ENCODE data around the gene SAMD15.
"Not testable (repeated sequence)": the region's sequence is repeated elsewhere in the genome, so short reads cannot be mapped to it uniquely, and the experiment has no call there.

Gene SAMD15

GRCh38 chr14:77376771-77377501, at the start of gene SAMD15, which contains the start of gene TMED8:
Gene SAMD15 (plus strand): TSS chr14:77377379. CDS start chr14:77377419, 40 bp downstream.
Gene TMED8 (minus strand): TSS chr14:77377094. CDS start chr14:77377053, 41 bp downstream.
- TF ChIP-seq MAX (IDR thresholded peaks at IDR 0.05; ENCODE audit: low read depth, low read length) (no peak; the same call in 1 of the 2 replicates), POLR2A (IDR thresholded peaks at IDR 0.05; ENCODE audit: extremely low read depth, insufficient read length) (peak; percentile 47)
- H3K4me3 ChIP-seq (ENCODE audit: low read depth, low read length) = peak within 1 kb of the TSS; percentile 81
- peak; percentile 87 for DNase-seq (ENCODE audit: low read depth)

DNA sequence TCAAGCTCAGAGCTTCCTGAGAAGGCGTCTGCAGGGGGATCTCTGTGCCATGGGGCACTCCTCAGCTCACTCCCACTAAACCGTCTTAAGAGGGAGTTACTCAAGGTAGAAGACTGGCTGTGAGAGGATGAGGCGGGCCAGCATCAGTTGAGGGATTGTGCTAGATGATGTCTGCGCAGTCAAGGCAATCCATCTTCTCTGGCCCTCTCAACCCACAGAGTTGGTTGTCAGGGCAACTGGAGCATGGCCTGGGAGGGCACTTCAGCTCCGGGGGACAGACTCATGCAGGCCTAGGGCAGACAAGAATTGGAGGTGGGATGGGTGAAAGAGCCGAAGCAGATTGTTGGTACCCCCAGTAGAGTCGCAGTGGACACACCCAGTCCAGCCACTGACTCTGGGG, 47.3 kb upstream of the SAMD15 start:
- no peak for TF ChIP-seq CTCF (IDR thresholded peaks at IDR 0.05; ENCODE audit: low read depth, low read length)
- no peak for TF ChIP-seq MYC (IDR thresholded peaks at IDR 0.05; ENCODE audit: low read depth, low read length)
- TF ChIP-seq POLR2A (IDR thresholded peaks at IDR 0.05; ENCODE audit: extremely low read depth, insufficient read length) = no peak
- TF ChIP-seq MAX (IDR thresholded peaks at IDR 0.05; ENCODE audit: low read depth, low read length) = no peak
- no peak for DNase-seq (ENCODE audit: low read depth)
- no peak overlapping the region for H3K4me3 ChIP-seq (ENCODE audit: low read depth, low read length)

GRCh38 chr14:77335576-77335975, 41.6 kb upstream of the SAMD15 start:
- no peak for DNase-seq (ENCODE audit: low read depth)
- TF ChIP-seq MYC (IDR thresholded peaks at IDR 0.05; ENCODE audit: low read depth, low read length) (no peak), MAX (IDR thresholded peaks at IDR 0.05; ENCODE audit: low read depth, low read length) (no peak), CTCF (IDR thresholded peaks at IDR 0.05; ENCODE audit: low read depth, low read length) (no peak), POLR2A (IDR thresholded peaks at IDR 0.05; ENCODE audit: extremely low read depth, insufficient read length) (no peak)
- no peak overlapping the region for H3K4me3 ChIP-seq (ENCODE audit: low read depth, low read length)

GRCh38 chr14:77337255-77337654, 39.9 kb upstream of the SAMD15 start:
- DNase-seq (ENCODE audit: low read depth) = not testable (repeated sequence)

GRCh38 chr14:77337880-77338279, 39.3 kb upstream of the SAMD15 start:
- H3K4me3 ChIP-seq (ENCODE audit: low read depth, low read length) = no peak overlapping the region
- no peak for DNase-seq (ENCODE audit: low read depth)
- TF ChIP-seq MAX (IDR thresholded peaks at IDR 0.05; ENCODE audit: low read depth, low read length) (no peak), CTCF (IDR thresholded peaks at IDR 0.05; ENCODE audit: low read depth, low read length) (no peak), POLR2A (IDR thresholded peaks at IDR 0.05; ENCODE audit: extremely low read depth, insufficient read length) (no peak), MYC (IDR thresholded peaks at IDR 0.05; ENCODE audit: low read depth, low read length) (no peak)

More at GRCh38 chr14:77337255-77337654, 39.9 kb upstream of the SAMD15 start:
- H3K4me3 ChIP-seq (ENCODE audit: low read depth, low read length) = not testable (repeated sequence)

- no peak overlapping the region for H3K4me3 ChIP-seq (ENCODE audit: low read depth, low read length)
- TF ChIP-seq POLR2A (IDR thresholded peaks at IDR 0.05; ENCODE audit: extremely low read depth, insufficient read length) (no peak), MYC (IDR thresholded peaks at IDR 0.05; ENCODE audit: low read depth, low read length) (no peak), MAX (IDR thresholded peaks at IDR 0.05; ENCODE audit: low read depth, low read length) (no peak), CTCF (IDR thresholded peaks at IDR 0.05; ENCODE audit: low read depth, low read length) (no peak)
- no peak for DNase-seq (ENCODE audit: low read depth)
Measured at GRCh38 chr14:77338302-77338701, 38.9 kb upstream of the SAMD15 start.
